HG03520 (cell line): Measurements from ENCODE around the gene HTR3A.

Experiments used
- ATAC-seq: cut with Tn5 transposase; IDR thresholded peaks from one replicate; pipeline ENCODE4 v1.9.1; 2021; ENCODE audit warnings: mild to moderate bottlenecking, moderate library complexity; ENCODE audit not compliant: unreplicated experiment

The HTR3A gene

GRCh38 chr11:113977701-113978100 is 2.8 kb downstream of the HTR3A start:
- no peak for ATAC-seq

GRCh38 chr11:113979431-113979830 is 4.5 kb downstream of the HTR3A start:
- ATAC-seq, result no peak

GRCh38 chr11:113980785-113981184 is 5.9 kb downstream of the HTR3A start:
- ATAC-seq, result no peak

GRCh38 chr11:113982306-113982705 is 7.4 kb downstream of the HTR3A start:
- no peak for ATAC-seq

GRCh38 chr11:113984781-113985180 is 9.9 kb downstream of the HTR3A start:
- no peak for ATAC-seq

- ATAC-seq, result no peak
These were observed 11.0 kb downstream of the HTR3A start for GRCh38 chr11:113985906-113986305.

- ATAC-seq, result no peak
These were observed 11.6 kb downstream of the HTR3A start for GRCh38 chr11:113986351-113987140.

- ATAC-seq, result no peak
These were observed 14.5 kb downstream of the HTR3A start for GRCh38 chr11:113989381-113989780.

GRCh38 chr11:113989916-113990315 is 15.0 kb downstream of the HTR3A start:
- ATAC-seq, result no peak

- ATAC-seq, result no peak
These were observed 16.3 kb downstream of the HTR3A start for GRCh38 chr11:113991170-113991569.

GRCh38 chr11:113991718-113992458 is 17.0 kb downstream of the HTR3A start:
- ATAC-seq, result no peak

GRCh38 chr11:113992459-113993110 is 17.7 kb downstream of the HTR3A start:
- no peak for ATAC-seq

GRCh38 chr11:113994077-113994954 is 19.4 kb downstream of the HTR3A start:
- ATAC-seq, result no peak

- ATAC-seq, result no peak
These were observed 22.6 kb downstream of the HTR3A start for GRCh38 chr11:113997473-113997872.

GRCh38 chr11:113998574-113998973 is 23.7 kb downstream of the HTR3A start:
- no peak for ATAC-seq

GRCh38 chr11:114000526-114000925 is 25.6 kb downstream of the HTR3A start:
- no peak for ATAC-seq

- no peak for ATAC-seq
These were observed 26.5 kb downstream of the HTR3A start for GRCh38 chr11:114001416-114001815.

GRCh38 chr11:114008331-114008730 is 33.4 kb downstream of the HTR3A start:
- no peak for ATAC-seq

GRCh38 chr11:114010931-114011330 is 36.0 kb downstream of the HTR3A start:
- no peak for ATAC-seq

- ATAC-seq, result no peak
These were observed 36.5 kb downstream of the HTR3A start for GRCh38 chr11:114011443-114011842.

- ATAC-seq, result no peak
These were observed 40.2 kb downstream of the HTR3A start for GRCh38 chr11:114015117-114015516.
